Retinal pigment epithelial cell (primary cell): Measurements from ENCODE around the gene PPP2R5D.
A peak's percentile ranks its signal among the peaks of the same experiment; 100 is the strongest.

Source experiments
- DNase-seq: peaks from one replicate; pipeline ENCODE4 v3.0.0-alpha.2; 2010; ENCODE audit warnings: low read depth
- H3K4me3 ChIP-seq: 2 replicates; pipeline ENCODE4 v1.5.1; 2011; ENCODE audit warnings: mild to moderate bottlenecking, low read length, control low read depth, moderate library complexity
- TF ChIP-seq, protein P1 (sequence below): conservative IDR thresholded peaks from 2 replicates; pipeline ENCODE4 v1.5.1; 2011; ENCODE audit warnings: low read depth, low read length, control low read depth, inconsistent platforms

PPP2R5D gene

DNA sequence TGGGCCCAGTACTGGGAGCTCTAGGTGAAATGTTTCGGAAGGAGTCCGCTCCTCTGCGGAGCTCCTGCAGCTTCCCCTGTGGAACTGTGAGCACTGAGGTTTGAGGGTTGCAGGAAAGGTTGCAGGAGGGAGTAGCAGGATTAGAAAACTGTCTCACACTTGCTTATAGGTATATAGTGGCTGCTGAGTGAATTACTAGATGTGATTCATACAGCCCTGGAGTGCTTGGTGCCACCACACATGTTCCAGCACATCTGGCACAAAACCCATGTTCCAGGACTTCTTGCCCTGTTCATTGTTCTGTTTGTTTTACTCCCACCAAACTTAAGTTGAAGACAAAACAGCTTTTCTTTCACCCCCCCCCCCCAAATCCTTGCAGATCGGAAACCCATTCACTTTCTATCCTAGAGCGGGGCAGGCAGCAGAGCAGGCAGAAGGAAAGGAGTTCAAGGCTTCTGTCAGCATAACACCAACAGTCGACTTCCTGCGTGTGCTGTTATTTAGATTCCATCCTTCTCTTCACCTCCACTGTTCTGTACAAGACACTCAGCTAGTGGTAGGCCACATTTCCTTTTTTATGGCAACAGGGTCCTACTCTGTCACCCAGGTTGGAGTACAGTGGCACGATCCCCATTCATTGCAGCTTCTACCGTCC is 4.7 kb upstream of the PPP2R5D start:
- H3K4me3 ChIP-seq: peak overlapping the region; percentile 59
- DNase-seq: no peak
- TF ChIP-seq, protein P1, sequence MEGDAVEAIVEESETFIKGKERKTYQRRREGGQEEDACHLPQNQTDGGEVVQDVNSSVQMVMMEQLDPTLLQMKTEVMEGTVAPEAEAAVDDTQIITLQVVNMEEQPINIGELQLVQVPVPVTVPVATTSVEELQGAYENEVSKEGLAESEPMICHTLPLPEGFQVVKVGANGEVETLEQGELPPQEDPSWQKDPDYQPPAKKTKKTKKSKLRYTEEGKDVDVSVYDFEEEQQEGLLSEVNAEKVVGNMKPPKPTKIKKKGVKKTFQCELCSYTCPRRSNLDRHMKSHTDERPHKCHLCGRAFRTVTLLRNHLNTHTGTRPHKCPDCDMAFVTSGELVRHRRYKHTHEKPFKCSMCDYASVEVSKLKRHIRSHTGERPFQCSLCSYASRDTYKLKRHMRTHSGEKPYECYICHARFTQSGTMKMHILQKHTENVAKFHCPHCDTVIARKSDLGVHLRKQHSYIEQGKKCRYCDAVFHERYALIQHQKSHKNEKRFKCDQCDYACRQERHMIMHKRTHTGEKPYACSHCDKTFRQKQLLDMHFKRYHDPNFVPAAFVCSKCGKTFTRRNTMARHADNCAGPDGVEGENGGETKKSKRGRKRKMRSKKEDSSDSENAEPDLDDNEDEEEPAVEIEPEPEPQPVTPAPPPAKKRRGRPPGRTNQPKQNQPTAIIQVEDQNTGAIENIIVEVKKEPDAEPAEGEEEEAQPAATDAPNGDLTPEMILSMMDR: no peak

DNA sequence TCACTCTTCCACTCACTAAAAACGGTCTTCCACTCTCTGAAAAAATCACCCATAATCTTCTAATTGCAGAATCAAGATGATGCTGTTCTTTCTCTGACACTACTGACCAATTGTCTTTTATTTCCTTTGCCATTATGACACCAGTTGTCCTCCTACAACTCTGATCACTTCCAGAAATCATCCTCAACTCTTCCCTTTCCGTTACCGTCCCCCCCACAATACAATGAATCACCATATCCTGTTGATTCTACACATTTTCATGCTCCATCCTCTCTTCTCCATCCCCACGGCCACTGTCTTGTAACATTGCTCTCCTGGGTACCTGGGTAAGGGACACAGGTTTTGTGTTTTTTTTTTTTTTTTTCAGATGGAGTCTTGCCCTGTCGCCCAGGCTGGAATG is 2.5 kb upstream of the PPP2R5D start:
- no peak for DNase-seq
- TF ChIP-seq, protein P1: no peak
- no peak overlapping the region for H3K4me3 ChIP-seq

DNA sequence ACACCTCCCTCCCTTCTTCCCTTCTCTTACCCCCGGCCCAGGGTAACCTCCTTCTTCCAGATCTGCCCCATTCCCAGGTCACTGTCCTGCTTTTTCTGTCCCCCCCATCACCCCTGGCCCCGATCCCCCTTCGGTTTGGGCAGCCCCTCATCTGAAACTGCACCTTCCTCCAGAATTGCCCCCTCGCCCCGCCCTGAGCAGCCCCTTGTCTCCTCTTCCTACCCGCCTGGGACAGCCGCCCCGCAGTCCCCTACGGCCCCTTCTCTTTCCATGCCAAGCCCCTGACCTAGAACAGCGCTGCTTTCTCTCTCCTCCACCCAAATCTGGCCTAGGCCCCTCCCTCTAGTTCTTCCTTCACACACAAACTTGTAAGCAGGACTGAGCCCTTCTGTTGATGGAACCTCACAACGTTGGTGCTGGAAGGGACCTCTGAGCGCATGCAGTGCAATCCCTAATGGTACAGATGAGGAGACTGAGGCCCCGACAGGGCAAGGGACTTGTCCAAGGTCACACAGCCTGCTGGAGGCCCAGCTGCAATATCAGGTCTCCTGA is 630 bp downstream of the PPP2R5D start:
- DNase-seq: no peak
- TF ChIP-seq, protein P1: no peak
- H3K4me3 ChIP-seq: peak overlapping the region; percentile 74

DNA sequence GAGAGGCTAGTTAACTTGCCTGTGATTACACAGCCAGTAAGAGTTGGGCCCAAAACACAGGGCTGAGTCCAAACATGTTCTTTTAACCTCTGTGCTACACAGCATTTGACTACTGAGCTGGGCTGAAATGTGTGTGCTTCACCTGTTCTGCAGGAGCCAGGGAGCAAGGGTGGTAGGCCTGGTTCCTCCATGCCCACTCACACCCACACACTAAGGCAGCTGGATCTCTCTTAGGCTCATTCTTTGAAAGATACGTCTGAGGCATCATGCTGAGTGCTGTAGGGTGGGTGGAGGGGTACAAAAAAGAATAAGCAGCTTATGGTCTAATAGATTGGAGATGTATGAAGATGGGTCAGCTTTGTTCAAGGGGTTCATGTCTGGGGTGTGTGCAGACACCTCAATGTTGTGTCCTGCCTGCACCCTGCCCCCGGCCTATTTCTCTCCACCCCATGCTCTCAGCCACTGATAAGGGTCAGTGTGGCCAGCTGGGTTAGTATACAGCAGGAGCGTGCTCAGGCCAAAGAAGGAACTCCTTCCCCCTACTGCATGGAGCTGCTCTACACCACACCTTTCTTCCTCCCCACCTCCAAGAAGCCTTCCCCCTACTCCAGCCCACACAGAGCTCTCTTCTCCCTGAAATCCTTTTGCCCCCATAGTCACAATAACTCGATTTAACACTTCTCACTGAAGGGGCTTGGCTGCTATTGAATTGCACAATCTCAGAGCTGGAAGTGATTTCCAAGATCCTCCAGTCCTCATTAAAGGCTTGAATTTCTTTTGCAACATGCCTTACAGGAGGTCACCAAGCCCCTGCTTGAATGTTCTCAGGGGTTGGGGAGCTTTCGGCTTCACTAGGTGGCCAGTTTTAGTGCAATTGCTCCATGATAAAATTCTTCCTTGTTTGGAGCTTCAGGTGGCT is 3.4 kb downstream of the PPP2R5D start:
- no peak overlapping the region for H3K4me3 ChIP-seq
- no peak for DNase-seq
- TF ChIP-seq, protein P1: no peak

DNA sequence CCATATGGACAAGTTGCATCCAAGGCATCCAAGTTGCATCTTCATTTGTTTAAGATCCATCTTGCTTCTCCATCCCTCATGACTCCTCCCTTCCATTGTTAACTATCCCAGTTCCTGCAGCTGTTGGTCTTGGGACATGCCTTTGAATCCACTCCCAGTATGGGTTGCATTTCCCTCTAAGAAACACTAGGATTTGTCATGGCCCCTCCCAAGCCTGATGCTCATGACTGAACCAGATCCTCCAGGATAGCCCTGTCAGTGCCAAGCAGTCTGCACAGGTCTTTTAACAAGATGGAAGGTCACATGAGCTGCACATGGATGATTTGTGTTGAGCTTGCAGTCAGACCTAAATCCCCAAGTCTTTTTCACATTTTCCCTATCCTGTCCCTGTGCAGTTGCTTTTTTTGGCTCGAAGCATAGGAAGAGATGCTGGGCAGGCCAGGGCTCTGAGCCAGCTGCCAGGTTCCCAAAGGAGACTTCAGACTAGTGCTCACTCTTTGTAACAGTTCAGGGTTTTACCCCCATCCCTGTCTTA is 4.2 kb downstream of the PPP2R5D start:
- DNase-seq: no peak
- no peak overlapping the region for H3K4me3 ChIP-seq
- TF ChIP-seq, protein P1: no peak

DNA sequence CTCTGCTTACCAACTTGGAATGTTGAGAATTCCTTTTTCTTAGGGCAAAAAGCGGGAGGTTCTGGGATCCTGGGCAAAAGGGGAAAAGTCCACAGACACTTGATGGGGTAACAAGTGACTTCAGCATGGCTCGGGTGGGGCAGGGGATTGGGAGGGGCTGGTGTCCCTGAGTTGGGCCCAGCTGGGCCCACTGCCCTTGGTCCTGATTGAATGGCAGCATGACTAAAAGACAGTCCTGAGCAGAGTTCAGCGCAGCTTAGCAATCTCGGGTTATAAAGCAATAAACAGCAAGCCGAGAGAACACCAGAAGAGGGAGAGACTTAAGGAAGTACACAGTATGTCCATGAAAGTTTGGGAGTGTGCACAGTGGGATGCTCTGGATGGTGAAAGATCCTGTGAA is 5.6 kb downstream of the PPP2R5D start:
- H3K4me3 ChIP-seq: no peak overlapping the region
- no peak for DNase-seq
- TF ChIP-seq, protein P1: no peak
